Heart right ventricle (tissue), 16 donors: ENCODE results near the gene MFSD12. TPM values are rescaled to one million over a fixed set of nuclear protein-coding genes. Genes with fewer than 3 reads are reported as not detected.

Experiments used
- ATAC-seq, 8 donors: fragments of 200-7000 bp; cut with Tn5 transposase; one replicate each; pipeline ENCODE4 v1.9.1; 2020; ENCODE audit warnings: mild to moderate bottlenecking in 8 of 8, moderate library complexity in 8 of 8, moderate number of reproducible peaks in 1 of 8
- DNase-seq, 2 donors: peaks; one replicate each; pipeline ENCODE4 v3.0.0-alpha.2; 2020
- H3K27ac ChIP-seq, 10 donors: fragments of 200-600 bp; sonication (generic) in 2 of 10; one replicate each; pipeline versions ENCODE4 v1.5.0 to v1.8.0; 2020 to 2022; ENCODE audit warnings: mild to moderate bottlenecking in 3 of 10
- H3K27me3 ChIP-seq, 7 donors: fragments of 200-600 bp; one replicate each; pipeline ENCODE4 v1.8.0; 2021 to 2022; ENCODE audit warnings: mild to moderate bottlenecking in 2 of 7
- H3K36me3 ChIP-seq, 9 donors: fragments of 200-600 bp; sonication (generic) in 1 of 9; one replicate each; pipeline versions ENCODE4 v1.5.0 to v1.8.0; 2020 to 2022; ENCODE audit warnings: mild to moderate bottlenecking in 2 of 9
- H3K4me1 ChIP-seq, 9 donors: fragments of 200-600 bp; sonication (generic) in 1 of 9; one replicate each; pipeline versions ENCODE4 v1.5.0 to v1.8.0; 2020 to 2022; ENCODE audit warnings: mild to moderate bottlenecking in 4 of 9
- H3K4me3 ChIP-seq, 10 donors: fragments of 200-600 bp; sonication (generic) in 2 of 10; one replicate each; pipeline versions ENCODE4 v1.5.0 to v1.8.0; 2020 to 2022; ENCODE audit warnings: mild to moderate bottlenecking in 7 of 10, moderate library complexity in 2 of 10
- H3K9me3 ChIP-seq, 11 donors: fragments of 200-600 bp in 10 of 11; sonication (generic) in 2 of 11; one replicate each; pipeline versions ENCODE4 v1.5.0 to v1.8.0; 2013 to 2022; ENCODE audit warnings: mild to moderate bottlenecking in 2 of 11, control low read depth in 1 of 11, moderate library complexity in 1 of 11
- CTCF ChIP-seq, 9 donors: fragments of 200-600 bp; sonication (generic) in 2 of 9; IDR thresholded peaks; one replicate each; pipeline versions ENCODE4 v1.5.0 to v1.8.0; 2021 to 2022; ENCODE audit warnings: antibody characterized with exemption in 9 of 9, mild to moderate bottlenecking in 5 of 9, moderate library complexity in 1 of 9
- WGBS, 2 donors: extraction: QIAGEN DNeasy Blood & Tissue Kit; methylation state at CpG; one replicate each; pipeline ENCODE4 v1.1.7; 2013; ENCODE audit warnings: inconsistent platforms in 1 of 2; 5-methylcytosine and 5-hydroxymethylcytosine counted together
- intact Hi-C, 10 donors: fragments of 100-400 bp; cut with DNase I; formaldehyde crosslinking; loops; one replicate each; pipeline versions ENCODE4 v1.11.1 to v1.14.2; 2022
- polyA plus RNA-seq, 2 donors: library from polyadenylated mRNA; stranded (reverse); fragments of 200-250 nt; gene quantifications; one replicate each; pipeline ENCODE4 v1.2.3, GENCODE V29; 2013
- total RNA-seq, 10 donors: library from RNA; stranded (reverse); fragmentation: NEBNext Ultra II Directional in 3 of 10; extraction: Animal tissue kit (Norgen Biotek cat#: 25700) in 3 of 10; gene quantifications; one replicate each; pipeline versions ENCODE4 v1.2.1 to v1.2.4, GENCODE V29; 2021 to 2023
- donor health status: Arrhythmogenic right ventricular cardiomyopathy.
- donor health status: ischemic (EF 13 %, LVEDD 7.1; RV severe dilation, severe dysfunction).
- donor health status: healthy with polysubstance abuse.
- donor health status: DM: no; HTN: yes; CAD: no.
- donor health status: DM: no; HTN: no; CAD: no.
- donor health status: ischemic (EF 25% LVEDD 6.9; RV normal size, moderate dysfunction).
- donor health status: ischemic (EF 25% LVEDD 5.7; RV mildly dilated, moderate dysfunction).
- donor health status: healthy.
- donor health status: DM: yes; HTN: yes; CAD: no.
- donor health status: Ischemic cardiomyopathy.
- donor health status: ischemic (EF 35%, LVEDD 5.7; RV mildly dilated, moderate dysfunction).
- donor health status: nonischemic (EF 11% LVEDD 7.7; RV severe dilation, severe dysfunction).
- donor health status: DM: yes; HTN: yes; CAD: no.
- donor health status: PGD.
- donor health status: ischemic (EF 29% LVEDD 5.4; RV normal size, mild dysfunction).
- donor health status: nonischemic (EF 23%, LVEDD 6.1; RV moderate dilation, normal function).

Gene MFSD12
- total and polyA plus RNA-seq, 12 donors = 11.6 to 43.2 (median 22.1) TPM

GRCh38 chr19:3496392-3497273 lies 60.8 kb downstream of the MFSD12 start:
- Histone ChIP-seq H3K36me3 (peaks cover 0 to 58% (median 27%) of the 10 kb centered on the region in 9 donors), H3K27ac (no peak overlapping the region), H3K9me3 (no peaks in the 10 kb centered on the region), H3K27me3 (no peaks in the 10 kb centered on the region), H3K4me1 (peaks cover 0 to 18% (median 12%) of the 10 kb centered on the region in 9 donors), H3K4me3 (no peak overlapping the region)
- ATAC-seq (no peak), DNase-seq (no peak)
- 96% methylated on average over 32 of the region's 32 CpGs for WGBS, 2 donors
- intact Hi-C loops = no loop called here
- no peak for TF ChIP-seq CTCF (IDR thresholded peaks at IDR 0.05)

GRCh38 chr19:3494559-3494958 lies 62.8 kb downstream of the MFSD12 start:
- DNase-seq (no peak), ATAC-seq (no peak)
- H3K27me3 ChIP-seq = no peaks in the 10 kb centered on the region
- no peak overlapping the region for H3K27ac ChIP-seq
- H3K4me3 ChIP-seq = no peak overlapping the region
- 94 to 95% methylated on average over 18 of the region's 18 CpGs for WGBS, 2 donors
- H3K9me3 ChIP-seq = no peaks in the 10 kb centered on the region
- peaks cover 0 to 78% (median 27%) of the 10 kb centered on the region in 9 donors for H3K36me3 ChIP-seq
- intact Hi-C loops = no loop called here
- peaks cover 0 to 10% (median 6%) of the 10 kb centered on the region in 9 donors for H3K4me1 ChIP-seq
- TF ChIP-seq CTCF (IDR thresholded peaks at IDR 0.05) = no peak

Other genes with a start within 250 kb of the MFSD12 start
- 100 to 1,000 TPM; 132 to 217 (median 161) TPM for gene NFIC, start 191.0 kb downstream of the MFSD12 start, total RNA-seq
- 100 to 1,000 TPM in 1 of 2 donors, 10 to 100 TPM in 1; 52.3 to 147 TPM for gene NFIC, start 191.0 kb downstream of the MFSD12 start, polyA plus RNA-seq
- gene SMIM24, start 77.1 kb downstream of the MFSD12 start, total RNA-seq = not detected
- not detected for gene SMIM24, start 77.1 kb downstream of the MFSD12 start, polyA plus RNA-seq
- not detected for gene SMIM44, start 74.1 kb downstream of the MFSD12 start, total RNA-seq
- not detected for gene SMIM44, start 74.1 kb downstream of the MFSD12 start, polyA plus RNA-seq
- 10 to 100 TPM in 5 of 10 donors, 1 to 10 TPM in 5; 7.2 to 14.9 (median 9.4) TPM for gene DOHH, start 56.9 kb downstream of the MFSD12 start, total RNA-seq
- 10 to 100 TPM; 13.2 to 30.4 TPM for gene DOHH, start 56.9 kb downstream of the MFSD12 start, polyA plus RNA-seq
- gene FZR1, start 51.3 kb downstream of the MFSD12 start, total RNA-seq = 10 to 100 TPM; 21.0 to 30.8 (median 27.1) TPM
- 10 to 100 TPM; 13.5 to 15.2 TPM for gene FZR1, start 51.3 kb downstream of the MFSD12 start, polyA plus RNA-seq
- gene TEKTIP1, start 18.4 kb downstream of the MFSD12 start, total RNA-seq = 1 to 10 TPM in 2 of 10 donors, under 1 TPM in 8; 0.38 to 1.3 (median 0.79) TPM
- under 1 TPM in 1 of 2 donors, not detected in 1; 0.09 TPM for gene TEKTIP1, start 18.4 kb downstream of the MFSD12 start, polyA plus RNA-seq
- 10 to 100 TPM; 19.5 to 49.3 (median 30.3) TPM for gene HMG20B, start 15.4 kb upstream of the MFSD12 start, total RNA-seq
- 10 to 100 TPM; 65.2 to 73.3 TPM for gene HMG20B, start 15.4 kb upstream of the MFSD12 start, polyA plus RNA-seq
- 1 to 10 TPM; 1.3 to 2.8 (median 2.1) TPM for gene GIPC3, start 27.9 kb upstream of the MFSD12 start, total RNA-seq
- 1 to 10 TPM in 1 of 2 donors, under 1 TPM in 1; 0.90 to 2.4 TPM for gene GIPC3, start 27.9 kb upstream of the MFSD12 start, polyA plus RNA-seq
- gene TBXA2R, start 49.3 kb upstream of the MFSD12 start, total RNA-seq = 1 to 10 TPM; 1.6 to 4.0 (median 3.0) TPM
- gene TBXA2R, start 49.3 kb upstream of the MFSD12 start, polyA plus RNA-seq = 1 to 10 TPM; 2.9 to 3.4 TPM
- 10 to 100 TPM in 9 of 10 donors, 1 to 10 TPM in 1; 9.7 to 15.8 (median 12.1) TPM for gene CACTIN, start 69.2 kb upstream of the MFSD12 start, total RNA-seq
- 10 to 100 TPM; 15.8 to 17.6 TPM for gene CACTIN, start 69.2 kb upstream of the MFSD12 start, polyA plus RNA-seq
- gene PIP5K1C, start 142.9 kb upstream of the MFSD12 start, total RNA-seq = 10 to 100 TPM; 28.2 to 46.6 (median 36.3) TPM
- gene PIP5K1C, start 142.9 kb upstream of the MFSD12 start, polyA plus RNA-seq = 10 to 100 TPM; 18.3 to 18.9 TPM
- under 1 TPM in 3 of 10 donors, not detected in 7; 0.15 to 0.49 (median 0.34) TPM for gene TJP3, start 150.8 kb upstream of the MFSD12 start, total RNA-seq
- under 1 TPM in 1 of 2 donors, not detected in 1; 0.06 TPM for gene TJP3, start 150.8 kb upstream of the MFSD12 start, polyA plus RNA-seq
- 10 to 100 TPM in 6 of 10 donors, 1 to 10 TPM in 4; 7.4 to 16.6 (median 10.7) TPM for gene APBA3, start 204.1 kb upstream of the MFSD12 start, total RNA-seq
- gene APBA3, start 204.1 kb upstream of the MFSD12 start, polyA plus RNA-seq = 10 to 100 TPM; 20.0 to 22.6 TPM
- gene MRPL54, start 205.1 kb upstream of the MFSD12 start, total RNA-seq = 10 to 100 TPM; 61.4 to 93.4 (median 67.0) TPM
- gene MRPL54, start 205.1 kb upstream of the MFSD12 start, polyA plus RNA-seq = 100 to 1,000 TPM; 124 TPM
- not detected for gene RAX2, start 214.6 kb upstream of the MFSD12 start, total RNA-seq
- gene RAX2, start 214.6 kb upstream of the MFSD12 start, polyA plus RNA-seq = not detected
- gene MATK, start 228.8 kb upstream of the MFSD12 start, total RNA-seq = 1 to 10 TPM in 1 of 10 donors, under 1 TPM in 9; 0.14 to 4.9 (median 0.44) TPM
- 1 to 10 TPM in 1 of 2 donors, under 1 TPM in 1; 0.97 to 1.2 TPM for gene MATK, start 228.8 kb upstream of the MFSD12 start, polyA plus RNA-seq